ENCODE measurements around the gene ZNF865. TPM values are rescaled to one million over a fixed set of nuclear protein-coding genes. Genes with fewer than 3 reads are reported as not detected.

Gene ZNF865
- total and polyA plus RNA-seq, 2 of the 4 experiments (the other 2 are of a cell fraction): under 0.01 to 4.6 TPM

DNA sequence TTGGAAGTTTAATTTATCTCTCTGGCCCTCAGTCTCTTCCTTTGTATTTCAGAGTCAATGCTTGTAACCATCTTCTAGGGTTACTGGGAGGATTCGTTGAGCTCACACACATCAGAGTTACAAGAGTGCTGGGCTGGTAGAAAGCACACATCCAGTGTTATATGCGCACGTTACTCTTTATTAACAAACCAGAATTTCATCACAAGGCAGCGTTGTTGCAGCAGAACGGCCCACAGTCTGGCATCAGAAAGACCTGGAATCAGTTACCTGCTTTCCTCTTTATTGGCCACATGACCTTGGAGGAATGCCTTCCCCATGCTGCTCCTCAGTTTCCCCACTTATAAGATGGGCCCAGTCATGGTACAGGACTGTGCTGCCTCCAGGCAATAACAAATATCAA lies 3.9 kb downstream of the ZNF865 start:
- no TSS peak for BruUV-seq (replicated peaks)
- Histone ChIP-seq H3K9me3 (ENCODE audit: control insufficient read depth, insufficient read depth, low read length) (peaks cover 5% of the 10 kb centered on the region; the same call in 1 of the 2 replicates), H3K36me3 (ENCODE audit: control insufficient read depth, insufficient read depth, low read length) (peaks cover 24% of the 10 kb centered on the region), H3K4me2 (ENCODE audit: low read depth, low read length) (no peak overlapping the region), H3K14ac (replicated peaks; ENCODE audit: low read depth, low read length) (no peak overlapping the region), H3K4me1 (ENCODE audit: control insufficient read depth, insufficient read depth, low read length) (peaks cover 5% of the 10 kb centered on the region; the same call in 1 of the 2 replicates), H3K9ac (ENCODE audit: low read depth, low read length) (no peak overlapping the region), H2AK5ac (ENCODE audit: low read depth, low read length) (no peak overlapping the region), H3K27me3 (ENCODE audit: control insufficient read depth, insufficient read depth, low read length) (no peaks in the 10 kb centered on the region), H3K18ac (ENCODE audit: low read depth, low read length) (no peak overlapping the region), H4K91ac (ENCODE audit: insufficient read depth, low read depth, low read length) (no peak overlapping the region), H3K79me1 (ENCODE audit: low read depth in 1 of 2, low read length in 2 of 2) (peaks cover 44 to 76% of the 10 kb centered on the region in 2 experiments), H2BK120ac (ENCODE audit: low read depth, low read length) (no peak overlapping the region), H3K23ac (ENCODE audit: low read depth, low read length) (no peak overlapping the region), H2AK9ac (replicated peaks; ENCODE audit: low read depth, low read length, poor library complexity) (no peak overlapping the region), H3K27ac (ENCODE audit: insufficient read depth, low read length) (no peak overlapping the region), H3K56ac (ENCODE audit: extremely low read depth, insufficient read depth, low read length) (no peak overlapping the region), H2BK20ac (ENCODE audit: low read depth, low read length) (no peak overlapping the region), H2BK15ac (ENCODE audit: low read depth, low read length) (no peak overlapping the region), H3K9me1 (ENCODE audit: insufficient read depth, low read length) (peaks cover 9% of the 10 kb centered on the region; the same call in 1 of the 2 replicates), H4K20me1 (ENCODE audit: insufficient read depth, low read length) (peaks cover 42% of the 10 kb centered on the region), H4K8ac (ENCODE audit: low read depth in 2 of 2, low read length in 2 of 2) (no peak overlapping the region), H2BK5ac (ENCODE audit: low read depth, low read length, poor library complexity, severe bottlenecking) (no peak overlapping the region), H2AFZ (replicated peaks; ENCODE audit: low read length, poor library complexity) (no peak overlapping the region), H3K4me3 (ENCODE audit: insufficient read depth, low read depth, low read length) (no peak overlapping the region), H4K5ac (ENCODE audit: low read depth, low read length) (no peak overlapping the region), H3K4ac (ENCODE audit: low read depth, low read length) (no peak overlapping the region)
- in situ Hi-C loops (cut with MboI; ENCODE audit: low sequenced_read_pairs) (loop anchor here (5.0 kb wide), 1 partner anchor 92 kb away; no protein-coding TSS in a partner anchor), dilution Hi-C loops (cut with HindIII; ENCODE audit: low sequenced_read_pairs, unreplicated experiment) (no loop called here), intact Hi-C loops (cut with micrococcal nuclease) (no loop called here)
- WGBS, 2 experiments (ENCODE audit: extremely low coverage in 2 of 2, insufficient read length in 1 of 2): 92% methylated on average over 2 of the region's 5 CpGs; no CpG with 5 or more reads in 1 of the 2 experiments
- ChIA-PET POLR2A (ENCODE audit: unreplicated experiment) (no interaction called here), CTCF (no interaction called here)
- TF ChIP-seq NFE2L2 (IDR thresholded peaks at IDR 0.05; ENCODE audit: low read depth, low read length) (no peak), RFX5 (IDR thresholded peaks at IDR 0.05; ENCODE audit: low read depth, low read length) (no peak), BHLHE40 (IDR thresholded peaks at IDR 0.05; ENCODE audit: low read depth, low read length) (no peak), POLR2A (IDR thresholded peaks at IDR 0.05; ENCODE audit: low read depth, low read length) (no peak), MAFK (IDR thresholded peaks at IDR 0.05; ENCODE audit: low read depth, low read length) (no peak), CEBPB (IDR thresholded peaks at IDR 0.05; ENCODE audit: low read depth, low read length) (no peak), RAD21 (IDR thresholded peaks at IDR 0.05; ENCODE audit: low read length) (no peak), SMC3 (IDR thresholded peaks at IDR 0.05; ENCODE audit: low read depth, low read length) (no peak)
- TF ChIP-seq, protein P1, sequence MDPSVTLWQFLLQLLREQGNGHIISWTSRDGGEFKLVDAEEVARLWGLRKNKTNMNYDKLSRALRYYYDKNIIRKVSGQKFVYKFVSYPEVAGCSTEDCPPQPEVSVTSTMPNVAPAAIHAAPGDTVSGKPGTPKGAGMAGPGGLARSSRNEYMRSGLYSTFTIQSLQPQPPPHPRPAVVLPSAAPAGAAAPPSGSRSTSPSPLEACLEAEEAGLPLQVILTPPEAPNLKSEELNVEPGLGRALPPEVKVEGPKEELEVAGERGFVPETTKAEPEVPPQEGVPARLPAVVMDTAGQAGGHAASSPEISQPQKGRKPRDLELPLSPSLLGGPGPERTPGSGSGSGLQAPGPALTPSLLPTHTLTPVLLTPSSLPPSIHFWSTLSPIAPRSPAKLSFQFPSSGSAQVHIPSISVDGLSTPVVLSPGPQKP (IDR thresholded peaks at IDR 0.05; ENCODE audit: borderline replicate concordance, low read depth, low read length): no peak
- DNase-seq (no peak), ATAC-seq (ENCODE audit: low read depth) (no peak)

All from IMR-90 (cell line).